SJSA1 (cell line): Measurements from ENCODE around the gene EFCAB8. TPM values are rescaled to one million over a fixed set of nuclear protein-coding genes. Genes with fewer than 3 reads are reported as not detected.
A peak's percentile ranks its signal among the peaks of the same experiment; 100 is the strongest.
"Not testable (repeated sequence)": the region's sequence is repeated elsewhere in the genome, so short reads cannot be mapped to it uniquely, and the experiment has no call there.

Source experiments
- DNase-seq, 2 experiments: peaks; one replicate each; pipeline ENCODE4 v3.0.0-alpha.2; 2015 to 2020; ENCODE audit warnings: low spot score in 2 of 2, low read depth in 1 of 2
- H3K27ac ChIP-seq: fragments of 250-450 bp; sonication (Bioruptor Pico); 2 replicates; pipeline ENCODE4 v1.5.1; 2020; ENCODE audit warnings: mild to moderate bottlenecking, moderate library complexity
- H3K27me3 ChIP-seq: fragments of 250-450 bp; sonication (Bioruptor Pico); replicated peaks from 2 replicates; pipeline ENCODE4 v1.5.1; 2020; ENCODE audit warnings: mild to moderate bottlenecking, moderate library complexity
- H3K36me3 ChIP-seq: fragments of 250-450 bp; sonication (Bioruptor Pico); 2 replicates; pipeline ENCODE4 v1.5.1; 2020; ENCODE audit warnings: mild to moderate bottlenecking
- H3K4me1 ChIP-seq: fragments of 250-450 bp; sonication (Bioruptor Pico); replicated peaks from 2 replicates; pipeline ENCODE4 v1.6.1; 2021; ENCODE audit warnings: mild to moderate bottlenecking
- H3K4me3 ChIP-seq: fragments of 250-450 bp; sonication (Bioruptor Pico); 2 replicates; pipeline ENCODE4 v1.5.1; 2020; ENCODE audit warnings: mild to moderate bottlenecking
- H3K9me3 ChIP-seq: fragments of 250-450 bp; sonication (Bioruptor Pico); replicated peaks from 2 replicates; pipeline ENCODE4 v1.5.1; 2020; ENCODE audit warnings: mild to moderate bottlenecking
- total RNA-seq: library from RNA; depleted of rRNA; stranded (reverse); fragments of >200 nt; shearing (Covaris generic); gene quantifications from 2 replicates; pipeline ENCODE4 v1.2.3, GENCODE V29; 2014

The EFCAB8 gene
- total RNA-seq, 1 experiment from 2014 or later = 0.08 TPM

DNA sequence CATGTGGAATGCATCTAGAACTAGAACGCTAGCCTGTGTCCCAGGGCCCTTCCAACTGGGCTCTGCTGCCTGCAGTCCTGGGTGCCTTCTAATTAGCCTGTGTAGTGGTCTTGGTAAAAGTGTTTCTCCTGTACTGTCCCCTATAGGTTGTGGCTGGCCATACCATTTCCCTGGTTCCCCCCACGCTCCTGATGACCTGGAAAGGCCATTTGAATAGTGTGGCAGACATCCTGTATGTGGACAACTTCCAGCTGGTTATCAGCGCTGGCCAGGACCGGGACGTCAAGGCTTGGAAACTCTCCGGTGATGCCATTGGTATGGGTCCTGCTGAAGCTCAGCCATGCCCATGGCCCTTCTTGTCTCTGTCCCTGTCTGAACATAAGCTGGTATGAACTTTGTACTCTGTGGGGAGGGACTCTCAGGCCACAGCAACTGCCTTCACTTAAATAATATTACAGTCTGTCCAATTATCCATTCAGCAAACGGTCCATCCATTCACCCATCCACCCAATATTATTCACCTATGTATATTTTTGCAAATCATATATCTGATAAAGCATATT is 84.8 kb downstream of the EFCAB8 start:
- H3K9me3 ChIP-seq = no peaks in the 10 kb centered on the region
- H3K27ac ChIP-seq = no peak overlapping the region
- H3K4me1 ChIP-seq = no peaks in the 10 kb centered on the region
- DNase-seq = no peak
- H3K27me3 ChIP-seq = no peaks in the 10 kb centered on the region; the same call in none of the 2 replicates
- H3K4me3 ChIP-seq = no peak overlapping the region
- H3K36me3 ChIP-seq = no peaks in the 10 kb centered on the region

DNA sequence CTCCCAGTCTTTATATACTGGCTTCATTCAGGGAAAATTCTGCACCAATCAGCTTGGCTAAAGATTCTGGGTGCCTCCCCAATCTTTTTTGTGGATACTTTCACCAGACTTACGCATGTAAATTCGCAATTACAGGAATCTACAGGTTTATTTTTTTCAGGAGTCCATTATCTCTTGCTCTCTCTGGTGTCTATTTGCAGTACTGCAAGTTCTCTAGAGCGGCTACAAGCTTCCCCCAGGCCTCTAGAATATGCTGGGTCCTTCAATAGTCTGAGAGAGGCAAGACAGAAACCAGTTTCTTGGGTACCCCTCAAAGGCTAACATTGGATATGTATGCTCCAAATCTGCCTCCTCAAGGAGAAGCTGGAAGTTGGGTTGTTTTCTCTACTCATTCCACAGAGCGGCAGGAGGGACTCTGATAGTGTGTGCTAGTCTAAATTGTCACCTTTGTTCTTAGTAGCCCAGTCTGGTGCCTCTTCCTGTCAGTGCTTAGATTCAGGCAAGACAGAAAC is 87.0 kb downstream of the EFCAB8 start:
- H3K36me3 ChIP-seq = no peaks in the 10 kb centered on the region
- no peaks in the 10 kb centered on the region for H3K9me3 ChIP-seq
- H3K27ac ChIP-seq = no peak overlapping the region
- no peak overlapping the region for H3K4me3 ChIP-seq
- no peaks in the 10 kb centered on the region for H3K4me1 ChIP-seq
- DNase-seq = no peak
- peaks cover 13% of the 10 kb centered on the region for H3K27me3 ChIP-seq

DNA sequence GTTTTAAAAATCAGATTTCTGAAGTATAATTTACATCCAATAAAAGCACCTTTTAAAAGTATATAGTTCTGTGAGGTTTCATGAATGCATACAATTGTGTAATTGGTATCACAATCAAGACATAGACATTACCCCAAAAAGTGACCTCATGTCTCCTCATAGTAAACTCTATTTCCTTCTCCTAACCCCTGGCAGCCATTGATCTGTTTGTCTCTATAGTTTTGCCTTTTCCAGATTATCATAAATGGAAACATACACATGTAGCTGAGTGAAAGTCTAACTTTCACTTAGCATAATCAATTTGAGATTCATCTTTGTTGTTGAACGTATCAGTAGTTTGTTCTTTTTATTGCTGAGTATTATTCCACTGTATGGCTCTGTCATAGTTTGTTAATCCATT is 87.9 kb downstream of the EFCAB8 start:
- no peak overlapping the region for H3K27ac ChIP-seq
- peaks cover 20% of the 10 kb centered on the region for H3K27me3 ChIP-seq
- H3K36me3 ChIP-seq = no peaks in the 10 kb centered on the region
- DNase-seq = no peak
- H3K9me3 ChIP-seq = no peaks in the 10 kb centered on the region
- H3K4me1 ChIP-seq = no peaks in the 10 kb centered on the region
- no peak overlapping the region for H3K4me3 ChIP-seq

DNA sequence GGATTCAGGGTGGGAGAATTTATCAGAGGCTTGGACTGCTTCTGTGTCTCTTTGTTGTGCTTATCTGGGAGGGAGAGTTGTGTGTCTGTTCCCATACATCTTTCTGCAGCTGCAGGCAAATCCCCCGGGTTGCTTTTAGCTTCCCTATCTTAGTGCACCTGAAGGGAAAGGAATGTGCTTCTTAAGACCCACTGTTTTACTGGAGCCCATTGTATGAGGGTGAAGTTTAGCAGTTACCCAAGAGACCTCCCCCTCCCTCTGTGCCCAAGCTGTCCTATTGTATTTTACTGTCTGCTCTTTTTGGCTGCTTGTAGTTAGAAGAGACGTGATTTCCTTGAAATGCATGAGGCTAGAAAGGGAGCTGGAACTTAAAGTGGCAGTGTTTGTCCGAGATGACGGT is 91.8 kb downstream of the EFCAB8 start:
- H3K4me1 ChIP-seq, DNase-seq, H3K36me3 ChIP-seq, H3K4me3 ChIP-seq, H3K27ac ChIP-seq, H3K9me3 ChIP-seq: not testable (repeated sequence)
- H3K27me3 ChIP-seq = peaks cover 20% of the 10 kb centered on the region

DNA sequence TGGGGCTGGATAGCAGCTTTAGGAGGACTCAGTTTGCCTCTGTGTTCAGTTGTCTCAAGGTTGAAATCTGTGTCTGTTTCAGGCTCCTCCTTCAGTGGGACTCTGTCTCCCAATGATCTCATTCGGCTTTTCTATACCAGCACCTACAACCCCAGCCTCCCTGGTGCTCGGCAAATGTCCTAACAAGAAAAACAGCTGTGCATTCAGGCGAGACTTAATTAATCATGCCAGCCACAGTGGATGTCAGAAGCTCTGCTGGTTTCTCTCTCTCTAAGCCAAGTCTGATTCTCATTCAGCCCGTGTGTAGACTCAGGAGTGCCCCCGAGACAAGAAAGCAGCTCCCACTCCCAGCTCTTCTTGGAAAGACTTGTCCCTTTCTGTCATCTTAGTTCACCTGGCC is 98.7 kb downstream of the EFCAB8 start:
- no peaks in the 10 kb centered on the region for H3K36me3 ChIP-seq
- DNase-seq = no peak
- no peaks in the 10 kb centered on the region for H3K4me1 ChIP-seq
- H3K27me3 ChIP-seq = no peaks in the 10 kb centered on the region
- no peak overlapping the region for H3K4me3 ChIP-seq
- no peaks in the 10 kb centered on the region for H3K9me3 ChIP-seq
- H3K27ac ChIP-seq = no peak overlapping the region

DNA sequence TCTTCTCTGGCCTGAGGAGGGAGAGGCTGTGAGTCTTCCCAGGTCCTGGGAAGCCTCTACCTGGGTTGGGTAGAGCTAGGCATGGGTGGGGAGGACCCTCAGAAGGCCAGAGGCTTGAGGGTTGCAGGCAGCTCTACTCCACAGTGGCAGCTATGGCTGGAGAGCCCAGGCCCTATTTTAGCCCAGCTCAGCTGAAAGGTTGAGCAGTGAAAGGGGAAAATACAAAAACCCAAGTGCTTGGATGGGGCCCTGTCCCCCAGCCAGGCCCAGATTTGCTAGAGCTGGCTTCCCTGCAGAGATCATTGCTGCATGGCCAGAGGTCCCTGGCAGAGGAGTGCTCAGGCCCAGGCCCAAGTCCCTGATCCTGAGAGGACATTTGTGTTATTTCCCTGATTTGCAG is 99.9 kb downstream of the EFCAB8 start:
- H3K27me3 ChIP-seq = no peaks in the 10 kb centered on the region
- H3K4me3 ChIP-seq = no peak overlapping the region
- H3K9me3 ChIP-seq = no peaks in the 10 kb centered on the region
- H3K36me3 ChIP-seq = no peaks in the 10 kb centered on the region
- no peak overlapping the region for H3K27ac ChIP-seq
- no peaks in the 10 kb centered on the region for H3K4me1 ChIP-seq
- no peak for DNase-seq

DNA sequence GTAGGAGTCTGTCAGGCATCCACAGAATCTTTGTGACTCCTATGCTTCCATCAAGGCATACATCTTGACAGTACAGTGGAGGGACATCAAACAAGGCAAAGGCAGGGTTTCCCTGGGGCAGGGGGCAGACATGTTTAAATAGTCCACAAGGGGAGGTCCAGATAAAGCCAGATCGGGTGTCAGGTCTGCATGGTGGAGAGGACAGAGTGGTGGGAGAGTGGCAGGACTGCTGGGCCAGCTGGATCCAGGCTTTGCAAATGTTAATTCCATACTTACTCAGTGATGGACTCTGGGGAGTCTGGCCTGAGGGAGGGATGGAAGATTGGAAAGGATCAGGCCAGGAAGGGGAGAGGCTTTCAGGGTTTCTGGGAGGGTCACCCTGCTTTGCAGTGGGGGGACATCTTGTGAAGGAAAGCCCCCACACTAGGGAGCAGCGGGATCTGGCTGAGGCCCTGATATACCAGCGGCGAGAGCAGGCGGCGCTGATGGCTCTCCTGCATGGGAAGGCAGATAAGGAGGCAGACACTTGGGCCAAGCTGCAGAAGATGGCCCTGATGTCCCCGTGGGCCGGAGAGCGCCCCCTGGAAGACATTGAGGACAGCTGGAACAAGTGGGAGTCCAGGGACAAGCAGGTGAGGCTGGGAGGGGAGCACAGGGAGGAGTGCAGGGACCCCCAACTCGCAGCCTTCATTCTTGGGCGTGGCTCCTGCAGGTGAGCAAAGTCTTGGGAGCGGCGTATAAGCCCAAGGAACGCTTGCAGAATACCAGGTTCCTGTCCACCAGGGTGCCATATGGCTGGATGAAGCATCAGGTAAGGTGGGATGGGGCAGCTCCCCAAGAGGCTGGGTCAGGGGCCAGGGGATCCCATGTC is 100.9 kb downstream of the EFCAB8 start:
- no peaks in the 10 kb centered on the region for H3K9me3 ChIP-seq
- H3K36me3 ChIP-seq = no peaks in the 10 kb centered on the region
- DNase-seq = no peak
- H3K27ac ChIP-seq = no peak overlapping the region
- H3K4me3 ChIP-seq = no peak overlapping the region
- H3K4me1 ChIP-seq = no peaks in the 10 kb centered on the region
- H3K27me3 ChIP-seq = no peaks in the 10 kb centered on the region

DNA sequence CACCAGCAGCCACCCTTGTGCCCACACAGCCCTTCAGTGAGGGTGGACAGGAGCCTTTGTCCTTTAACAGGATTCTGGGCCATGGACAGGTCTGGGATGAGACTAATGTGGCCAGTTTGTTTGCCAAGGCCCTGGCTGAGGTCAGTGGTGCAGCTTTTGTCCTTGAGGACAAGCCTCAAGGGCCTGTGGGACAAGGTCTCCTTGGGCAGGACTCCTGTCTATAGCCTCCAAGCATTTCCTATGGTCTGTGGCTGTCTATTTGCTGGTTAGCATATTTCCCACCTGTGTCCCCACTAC is 101.4 kb downstream of the EFCAB8 start:
- Histone ChIP-seq H3K27ac (no peak overlapping the region), H3K4me1 (no peaks in the 10 kb centered on the region), H3K9me3 (no peaks in the 10 kb centered on the region), H3K27me3 (no peaks in the 10 kb centered on the region), H3K4me3 (no peak overlapping the region), H3K36me3 (no peaks in the 10 kb centered on the region)
- no peak for DNase-seq

DNA sequence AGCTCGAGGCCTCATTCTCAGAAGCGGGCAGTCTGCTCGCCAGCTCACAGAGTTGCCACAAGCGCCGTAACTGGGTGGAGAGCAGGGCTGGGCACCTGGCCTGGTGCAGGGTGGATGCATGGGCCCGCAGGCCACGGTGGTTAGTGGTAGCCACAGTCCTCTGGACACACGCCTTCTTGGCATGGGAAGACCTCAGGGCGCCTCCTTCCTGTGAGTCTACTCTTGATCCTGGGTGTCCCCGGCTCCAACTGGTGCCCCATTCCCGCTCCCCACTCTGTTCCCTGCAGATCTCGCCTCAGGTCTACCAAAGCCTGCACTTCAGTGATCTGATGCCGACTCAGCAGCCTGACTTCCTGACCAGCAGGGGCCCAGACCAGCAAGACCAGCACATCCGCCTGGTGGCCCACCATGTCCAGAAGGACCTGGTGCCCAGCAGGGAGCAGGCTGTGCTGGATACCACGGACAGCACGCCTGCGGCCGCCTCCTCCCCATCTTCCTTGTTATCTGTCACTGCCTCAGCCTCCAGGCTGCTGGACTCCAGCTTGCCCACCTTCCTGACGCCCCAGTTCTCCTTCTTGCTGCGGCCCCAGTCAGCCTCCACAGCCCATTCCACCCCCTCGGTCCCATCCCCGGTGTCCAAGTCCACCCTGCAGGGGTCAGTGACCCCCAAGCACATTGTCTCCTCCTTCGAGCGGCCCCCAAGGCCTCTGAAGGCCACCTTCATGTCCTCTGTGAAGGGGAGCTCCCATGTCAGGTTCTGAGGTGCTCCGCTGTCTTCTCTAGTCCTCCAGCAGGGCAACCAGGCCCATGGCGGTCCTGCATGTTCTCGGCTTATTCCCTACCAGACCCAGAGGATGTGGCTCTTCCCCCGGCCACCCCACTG is 102.4 kb downstream of the EFCAB8 start:
- H3K27ac ChIP-seq = no peak overlapping the region
- H3K27me3 ChIP-seq = no peaks in the 10 kb centered on the region
- H3K9me3 ChIP-seq = no peaks in the 10 kb centered on the region
- H3K4me3 ChIP-seq = no peak overlapping the region
- no peaks in the 10 kb centered on the region for H3K36me3 ChIP-seq
- peak in 1 of 2 experiments; percentile 35 for DNase-seq
- no peaks in the 10 kb centered on the region for H3K4me1 ChIP-seq

DNA sequence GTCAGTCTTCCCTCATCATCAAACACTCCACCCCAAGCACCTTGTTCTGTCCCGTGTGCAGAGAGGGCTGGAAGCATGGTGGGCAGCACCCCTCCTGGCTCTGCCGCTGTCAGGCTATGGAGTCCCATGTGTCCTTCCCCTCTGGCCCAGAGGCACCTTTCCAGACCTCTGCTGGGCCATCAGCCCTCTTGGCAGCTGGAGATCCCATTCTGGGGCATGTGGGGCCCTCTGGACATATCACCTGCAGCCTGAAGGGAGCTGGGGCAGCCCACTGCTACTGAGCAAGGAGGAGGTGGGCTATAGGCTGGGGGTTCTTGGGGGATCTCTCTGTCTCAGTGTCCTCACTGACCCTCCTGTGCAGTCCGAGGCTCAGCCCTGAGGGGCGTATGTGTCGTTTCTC is 103.3 kb downstream of the EFCAB8 start:
- Histone ChIP-seq H3K9me3 (no peaks in the 10 kb centered on the region), H3K36me3 (no peaks in the 10 kb centered on the region), H3K4me3 (no peak overlapping the region), H3K27me3 (no peaks in the 10 kb centered on the region), H3K4me1 (no peaks in the 10 kb centered on the region), H3K27ac (no peak overlapping the region)
- DNase-seq = no peak

DNA sequence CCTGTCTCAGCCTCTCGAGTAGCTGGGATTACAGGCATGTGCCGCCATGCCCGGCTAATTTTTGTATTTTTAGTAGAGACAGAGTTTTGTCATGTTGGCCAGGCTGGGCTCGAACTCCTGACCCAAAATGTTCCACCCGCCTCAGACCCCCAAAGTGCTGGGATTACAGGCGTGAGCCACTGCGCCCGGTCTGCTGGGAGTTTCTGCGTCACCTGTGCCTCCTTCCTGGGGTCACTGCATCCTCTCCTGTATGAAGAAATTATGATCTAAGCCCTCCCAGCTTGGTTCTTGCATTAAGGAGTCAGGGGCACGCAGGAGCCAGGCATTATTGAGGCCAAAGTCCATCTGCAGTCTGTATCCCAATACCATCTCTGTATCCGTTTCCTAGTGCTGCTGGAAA is 103.9 kb downstream of the EFCAB8 start:
- H3K36me3 ChIP-seq, H3K9me3 ChIP-seq, DNase-seq, H3K4me3 ChIP-seq, H3K27me3 ChIP-seq, H3K4me1 ChIP-seq, H3K27ac ChIP-seq: not testable (repeated sequence)

DNA sequence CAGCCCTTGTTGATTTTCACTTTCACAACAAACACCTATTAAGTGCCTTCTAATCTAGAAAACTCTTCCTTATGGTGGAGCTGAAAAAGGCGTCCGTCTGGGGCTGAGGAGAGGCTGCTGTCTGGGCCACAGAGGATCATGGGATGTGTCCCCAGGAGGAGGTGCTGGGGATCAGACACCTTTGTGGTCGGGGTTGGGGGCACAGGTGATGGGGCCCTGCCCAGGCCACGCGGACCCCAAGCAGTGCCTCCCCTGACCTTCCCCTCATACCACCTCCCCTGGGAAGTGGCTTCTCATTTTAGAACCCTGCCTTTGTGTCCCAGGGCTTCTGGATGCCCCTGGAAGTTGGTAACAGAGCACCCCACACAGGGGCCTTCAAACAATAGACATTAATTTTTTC is 104.5 kb downstream of the EFCAB8 start:
- Histone ChIP-seq H3K36me3 (no peaks in the 10 kb centered on the region), H3K4me3 (no peak overlapping the region), H3K27ac (no peak overlapping the region), H3K4me1 (no peaks in the 10 kb centered on the region), H3K9me3 (no peaks in the 10 kb centered on the region), H3K27me3 (no peaks in the 10 kb centered on the region)
- no peak for DNase-seq

DNA sequence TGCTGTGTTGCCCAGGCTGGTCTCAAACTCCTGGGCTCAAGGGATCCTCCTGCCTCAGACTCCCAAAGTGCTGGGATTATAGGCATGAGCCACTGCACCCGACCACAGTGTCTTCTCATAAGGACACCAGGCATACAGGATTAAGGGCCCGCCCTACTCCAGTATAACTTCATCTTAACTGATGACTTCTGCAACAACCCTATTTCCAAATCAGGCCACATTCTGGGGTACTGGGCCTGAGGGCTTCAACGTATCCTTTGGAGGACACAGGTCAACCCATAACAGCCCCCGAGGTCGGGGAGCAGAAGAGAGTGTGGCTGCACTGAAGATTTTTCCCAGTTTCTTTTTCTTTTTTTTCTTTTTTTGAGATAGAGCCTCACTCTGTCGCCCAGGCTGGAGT is 105.9 kb downstream of the EFCAB8 start:
- H3K9me3 ChIP-seq = no peaks in the 10 kb centered on the region
- peak in 1 of 2 experiments; percentile 28 for DNase-seq
- H3K4me1 ChIP-seq = peaks cover 7% of the 10 kb centered on the region
- no peak overlapping the region for H3K27ac ChIP-seq
- no peaks in the 10 kb centered on the region for H3K27me3 ChIP-seq
- no peak overlapping the region for H3K4me3 ChIP-seq
- H3K36me3 ChIP-seq = no peaks in the 10 kb centered on the region

DNA sequence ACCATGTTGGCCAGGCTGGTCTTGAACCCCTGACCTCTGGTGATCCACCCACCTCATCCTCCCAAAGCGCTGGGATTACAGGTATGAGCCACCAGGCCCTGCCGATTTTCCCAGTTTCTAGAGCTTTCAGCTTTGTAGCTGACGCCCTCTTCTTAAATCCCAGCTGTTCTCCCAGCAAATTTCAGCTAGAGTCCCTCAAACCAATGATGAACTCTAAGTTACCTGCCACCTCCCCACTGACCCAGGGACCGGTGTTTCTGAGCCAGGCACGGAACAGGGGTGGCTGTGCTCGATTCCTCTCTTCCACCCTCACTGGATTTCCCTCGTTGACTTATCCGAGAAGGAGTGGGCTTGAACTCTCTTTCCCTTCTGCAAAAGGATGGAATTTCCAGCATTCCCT is 106.4 kb downstream of the EFCAB8 start:
- no peak overlapping the region for H3K27ac ChIP-seq
- DNase-seq = peak in 1 of 2 experiments; percentile 24
- no peaks in the 10 kb centered on the region for H3K9me3 ChIP-seq
- no peaks in the 10 kb centered on the region for H3K36me3 ChIP-seq
- no peaks in the 10 kb centered on the region for H3K27me3 ChIP-seq
- peaks cover 7% of the 10 kb centered on the region for H3K4me1 ChIP-seq
- H3K4me3 ChIP-seq = no peak overlapping the region
